ENCODE data around the gene SH3RF3. TPM values are rescaled to one million over a fixed set of nuclear protein-coding genes. Genes with fewer than 3 reads are reported as not detected.

SH3RF3 gene
- total RNA-seq, 1 experiment from 2014 or later, result not detected

GRCh38 chr2:109392140-109392539 is 263.1 kb downstream of the SH3RF3 start:
- Histone ChIP-seq H3K4me3 (replicated peaks in 1 of 2; ENCODE audit: low read depth in 1 of 2, low read length in 2 of 2) (no peak overlapping the region), H3K9ac (ENCODE audit: low read length) (no peak overlapping the region), H3K27me3 (ENCODE audit: insufficient read depth, low read length) (no peaks in the 10 kb centered on the region; the same call in none of the 2 replicates), H2AFZ (ENCODE audit: low read depth, low read length, poor library complexity, severe bottlenecking) (no peak overlapping the region), H3K79me2 (ENCODE audit: insufficient read depth, low read length) (no peaks in the 10 kb centered on the region), H3K9me2 (ENCODE audit: insufficient read depth) (no peaks in the 10 kb centered on the region), H3K9me3 (ENCODE audit: control insufficient read depth in 1 of 2, insufficient read depth in 1 of 2, low read depth in 1 of 2, low read length in 2 of 2) (no peaks in the 10 kb centered on the region), H4K20me1 (ENCODE audit: insufficient read depth) (no peaks in the 10 kb centered on the region), H3K4me1 (ENCODE audit: control insufficient read depth in 1 of 2, insufficient read depth in 2 of 2, low read length in 2 of 2) (no peaks in the 10 kb centered on the region), H3K27ac (ENCODE audit: low read depth, low read length) (no peak overlapping the region), H3K36me3 (ENCODE audit: control insufficient read depth in 1 of 2, insufficient read depth in 2 of 2, low read length in 2 of 2) (no peaks in the 10 kb centered on the region), H3K4me2 (ENCODE audit: low read length) (no peak overlapping the region)
- BruUV-seq (replicated peaks), result no TSS peak
- no peak for DNase-seq (ENCODE audit: low read depth, low spot score)
- no peak for TF ChIP-seq CBX3 (IDR thresholded peaks at IDR 0.05; ENCODE audit: low read depth)
- no peak for TF ChIP-seq RAD21 (IDR thresholded peaks at IDR 0.05; ENCODE audit: low read depth)
- TF ChIP-seq ZNF274 (IDR thresholded peaks at IDR 0.05; ENCODE audit: low read depth, low read length), result no peak
- TF ChIP-seq CEBPB (IDR thresholded peaks at IDR 0.05; ENCODE audit: low read depth), result no peak
- no peak for TF ChIP-seq ZBTB33 (IDR thresholded peaks at IDR 0.05; ENCODE audit: extremely low read depth, insufficient replicate concordance, low read length)
- TF ChIP-seq ATF3 (IDR thresholded peaks at IDR 0.05), result no peak
- TF ChIP-seq POLR2A (IDR thresholded peaks at IDR 0.05; ENCODE audit: borderline replicate concordance, extremely low read depth, insufficient read depth, insufficient read length), result no peak
- no peak for TF ChIP-seq SIN3A (IDR thresholded peaks at IDR 0.05; ENCODE audit: low read depth)
- no peak for TF ChIP-seq FOSL1 (IDR thresholded peaks at IDR 0.05; ENCODE audit: low read depth)
- TF ChIP-seq EGR1 (IDR thresholded peaks at IDR 0.05; ENCODE audit: low read depth), result no peak
- TF ChIP-seq MAX (IDR thresholded peaks at IDR 0.05), result no peak
- ChIA-PET RAD21 (ENCODE audit: low non-redundant PET in 1 of 2, low total read pairs in 2 of 2, uncharacterized antibody in 2 of 2, unreplicated experiment in 2 of 2) (no interaction called here), POLR2A (no interaction called here), CTCF (no interaction called here)
- no peak for ATAC-seq
- intact Hi-C loops (cut with micrococcal nuclease), result no loop called here

All from HCT116 (cell line).